HEK293 (cell line): ENCODE measurements around the gene ARMC3.

Experiments
- IKZF3 ChIP-seq: fragments of 450-650 bp; IDR thresholded peaks from 2 replicates; pipeline ENCODE4 v1.5.0; 2018; ENCODE audit warnings: missing biosample characterization, mild to moderate bottlenecking, missing genetic modification characterization, moderate library complexity
- PRDM4 ChIP-seq: fragments of 450-650 bp; formaldehyde crosslinking; IDR thresholded peaks from 2 replicates; pipeline ENCODE4 v1.5.1; 2017; ENCODE audit warnings: missing biosample characterization, missing genetic modification characterization
- REPIN1 ChIP-seq: fragments of 450-650 bp; formaldehyde crosslinking; IDR thresholded peaks from 2 replicates; pipeline ENCODE4 v1.5.1; 2017; ENCODE audit warnings: missing biosample characterization, missing genetic modification characterization, low read depth
- ZBTB49 ChIP-seq: fragments of 450-650 bp; formaldehyde crosslinking; IDR thresholded peaks from 2 replicates; pipeline ENCODE4 v1.5.1; 2016; ENCODE audit warnings: missing biosample characterization, missing genetic modification characterization, low read depth
- ZNF140 ChIP-seq: fragments of 450-650 bp; formaldehyde crosslinking; IDR thresholded peaks from 2 replicates; pipeline ENCODE4 v1.5.1; 2016; ENCODE audit warnings: missing biosample characterization, missing genetic modification characterization
- ZNF175 ChIP-seq: fragments of 450-650 bp; formaldehyde crosslinking; IDR thresholded peaks from 2 replicates; pipeline ENCODE4 v1.5.1; 2016; ENCODE audit warnings: missing biosample characterization, missing genetic modification characterization
- ZNF19 ChIP-seq: fragments of 450-650 bp; formaldehyde crosslinking; IDR thresholded peaks from 2 replicates; pipeline ENCODE4; 2016; ENCODE audit warnings: missing biosample characterization, missing genetic modification characterization, low read depth
- ZNF23 ChIP-seq: fragments of 450-650 bp; formaldehyde crosslinking; IDR thresholded peaks from 2 replicates; pipeline ENCODE4 v1.5.1; 2016; ENCODE audit warnings: missing biosample characterization, missing genetic modification characterization, borderline replicate concordance
- ZNF24 ChIP-seq: fragments of 450-650 bp; formaldehyde crosslinking; IDR thresholded peaks from 2 replicates; pipeline ENCODE4 v1.5.1; 2016; ENCODE audit warnings: missing biosample characterization, missing genetic modification characterization
- ZNF248 ChIP-seq: fragments of 450-650 bp; formaldehyde crosslinking; IDR thresholded peaks from 2 replicates; pipeline ENCODE4 v1.5.1; 2017; ENCODE audit warnings: missing biosample characterization, missing genetic modification characterization
- ZNF266 ChIP-seq: fragments of 450-650 bp; formaldehyde crosslinking; IDR thresholded peaks from 2 replicates; pipeline ENCODE4 v1.5.1; 2016; ENCODE audit warnings: missing biosample characterization, missing genetic modification characterization, low read depth
- ZNF366 ChIP-seq: fragments of 450-650 bp; formaldehyde crosslinking; conservative IDR thresholded peaks from 2 replicates; pipeline ENCODE4 v1.5.1; 2016; ENCODE audit warnings: missing biosample characterization, missing genetic modification characterization
- ZNF404 ChIP-seq: fragments of 450-650 bp; formaldehyde crosslinking; IDR thresholded peaks from 2 replicates; pipeline ENCODE4 v1.5.1; 2017; ENCODE audit warnings: missing biosample characterization, missing genetic modification characterization
- ZNF530 ChIP-seq: fragments of 450-650 bp; formaldehyde crosslinking; IDR thresholded peaks from 2 replicates; pipeline ENCODE4 v1.5.1; 2016; ENCODE audit warnings: low read depth, missing biosample characterization, missing genetic modification characterization
- ZNF548 ChIP-seq: fragments of 450-650 bp; formaldehyde crosslinking; IDR thresholded peaks from 2 replicates; pipeline ENCODE4 v1.5.1; 2016; ENCODE audit warnings: missing biosample characterization, missing genetic modification characterization
- ZNF558 ChIP-seq: fragments of 450-650 bp; formaldehyde crosslinking; IDR thresholded peaks from 2 replicates; pipeline ENCODE4 v1.5.1; 2016; ENCODE audit warnings: missing biosample characterization, missing genetic modification characterization
- ZNF654 ChIP-seq: fragments of 450-650 bp; formaldehyde crosslinking; IDR thresholded peaks from 2 replicates; pipeline ENCODE4 v1.5.1; 2016; ENCODE audit warnings: low read depth, missing biosample characterization, missing genetic modification characterization
- ZNF830 ChIP-seq: fragments of 450-650 bp; IDR thresholded peaks from 2 replicates; pipeline ENCODE4 v1.5.0; 2018; ENCODE audit warnings: missing biosample characterization, missing genetic modification characterization, low read depth, mild to moderate bottlenecking, moderate library complexity
- TF ChIP-seq, protein P1 (sequence below): fragments of 450-650 bp; formaldehyde crosslinking; IDR thresholded peaks from 2 replicates; pipeline ENCODE4 v1.5.1; 2016; ENCODE audit warnings: missing biosample characterization, missing genetic modification characterization
- TF ChIP-seq, protein P2 (sequence below): fragments of 450-650 bp; formaldehyde crosslinking; IDR thresholded peaks from 2 replicates; pipeline ENCODE4 v1.5.1; 2016; ENCODE audit warnings: missing biosample characterization, missing genetic modification characterization, borderline replicate concordance
- TF ChIP-seq, protein P3 (sequence below): fragments of 450-650 bp; formaldehyde crosslinking; IDR thresholded peaks from 2 replicates; pipeline ENCODE4 v1.5.1; 2016; ENCODE audit warnings: missing biosample characterization, missing genetic modification characterization
- TF ChIP-seq, protein P4 (sequence below): fragments of 450-650 bp; formaldehyde crosslinking; IDR thresholded peaks from 2 replicates; pipeline ENCODE4 v1.5.1; 2016; ENCODE audit warnings: missing biosample characterization, missing genetic modification characterization, borderline replicate concordance

Gene ARMC3

GRCh38 chr10:22915314-22915713 lies 12.5 kb upstream of the ARMC3 start (continued):
- TF ChIP-seq, protein P1, sequence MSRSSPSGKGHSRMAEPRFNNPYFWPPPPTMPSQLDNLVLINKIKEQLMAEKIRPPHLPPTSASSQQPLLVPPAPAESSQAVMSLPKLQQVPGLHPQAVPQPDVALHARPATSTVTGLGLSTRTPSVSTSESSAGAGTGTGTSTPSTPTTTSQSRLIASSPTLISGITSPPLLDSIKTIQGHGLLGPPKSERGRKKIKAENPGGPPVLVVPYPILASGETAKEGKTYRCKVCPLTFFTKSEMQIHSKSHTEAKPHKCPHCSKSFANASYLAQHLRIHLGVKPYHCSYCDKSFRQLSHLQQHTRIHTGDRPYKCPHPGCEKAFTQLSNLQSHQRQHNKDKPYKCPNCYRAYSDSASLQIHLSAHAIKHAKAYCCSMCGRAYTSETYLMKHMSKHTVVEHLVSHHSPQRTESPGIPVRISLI, result no peak
- no peak for TF ChIP-seq REPIN1 (tag by site-specific recombination)
- no peak for TF ChIP-seq ZNF248 (tag by site-specific recombination)
- no peak for TF ChIP-seq ZNF19 (tag by site-specific recombination)
- TF ChIP-seq ZBTB49, result no peak
- peak; percentile 75 for TF ChIP-seq PRDM4
- 0 out of 2 replicates have a peak, but pooled peaks have one; percentile 22 for TF ChIP-seq ZNF366
- TF ChIP-seq ZNF24 (tag by site-specific recombination), result no peak
- TF ChIP-seq ZNF266 (tag by site-specific recombination), result no peak
- TF ChIP-seq, protein P2, sequence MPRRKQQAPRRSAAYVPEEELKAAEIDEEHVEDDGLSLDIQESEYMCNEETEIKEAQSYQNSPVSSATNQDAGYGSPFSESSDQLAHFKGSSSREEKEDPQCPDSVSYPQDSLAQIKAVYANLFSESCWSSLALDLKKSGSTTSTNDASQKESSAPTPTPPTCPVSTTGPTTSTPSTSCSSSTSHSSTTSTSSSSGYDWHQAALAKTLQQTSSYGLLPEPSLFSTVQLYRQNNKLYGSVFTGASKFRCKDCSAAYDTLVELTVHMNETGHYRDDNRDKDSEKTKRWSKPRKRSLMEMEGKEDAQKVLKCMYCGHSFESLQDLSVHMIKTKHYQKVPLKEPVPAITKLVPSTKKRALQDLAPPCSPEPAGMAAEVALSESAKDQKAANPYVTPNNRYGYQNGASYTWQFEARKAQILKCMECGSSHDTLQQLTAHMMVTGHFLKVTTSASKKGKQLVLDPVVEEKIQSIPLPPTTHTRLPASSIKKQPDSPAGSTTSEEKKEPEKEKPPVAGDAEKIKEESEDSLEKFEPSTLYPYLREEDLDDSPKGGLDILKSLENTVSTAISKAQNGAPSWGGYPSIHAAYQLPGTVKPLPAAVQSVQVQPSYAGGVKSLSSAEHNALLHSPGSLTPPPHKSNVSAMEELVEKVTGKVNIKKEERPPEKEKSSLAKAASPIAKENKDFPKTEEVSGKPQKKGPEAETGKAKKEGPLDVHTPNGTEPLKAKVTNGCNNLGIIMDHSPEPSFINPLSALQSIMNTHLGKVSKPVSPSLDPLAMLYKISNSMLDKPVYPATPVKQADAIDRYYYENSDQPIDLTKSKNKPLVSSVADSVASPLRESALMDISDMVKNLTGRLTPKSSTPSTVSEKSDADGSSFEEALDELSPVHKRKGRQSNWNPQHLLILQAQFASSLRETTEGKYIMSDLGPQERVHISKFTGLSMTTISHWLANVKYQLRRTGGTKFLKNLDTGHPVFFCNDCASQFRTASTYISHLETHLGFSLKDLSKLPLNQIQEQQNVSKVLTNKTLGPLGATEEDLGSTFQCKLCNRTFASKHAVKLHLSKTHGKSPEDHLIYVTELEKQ (tag by site-specific recombination), result no peak
- TF ChIP-seq ZNF558 (tag by site-specific recombination), result no peak
- TF ChIP-seq ZNF654 (tag by site-specific recombination), result no peak
- no peak for TF ChIP-seq ZNF530 (tag by site-specific recombination)
- TF ChIP-seq ZNF140 (tag by site-specific recombination), result no peak
- no peak for TF ChIP-seq ZNF175 (tag by site-specific recombination)
- peak; percentile 71 for TF ChIP-seq IKZF3 (tag by site-specific recombination)
- no peak for TF ChIP-seq ZNF830 (tag by site-specific recombination)
- no peak for TF ChIP-seq ZNF404 (tag by site-specific recombination)
- TF ChIP-seq, protein P3, sequence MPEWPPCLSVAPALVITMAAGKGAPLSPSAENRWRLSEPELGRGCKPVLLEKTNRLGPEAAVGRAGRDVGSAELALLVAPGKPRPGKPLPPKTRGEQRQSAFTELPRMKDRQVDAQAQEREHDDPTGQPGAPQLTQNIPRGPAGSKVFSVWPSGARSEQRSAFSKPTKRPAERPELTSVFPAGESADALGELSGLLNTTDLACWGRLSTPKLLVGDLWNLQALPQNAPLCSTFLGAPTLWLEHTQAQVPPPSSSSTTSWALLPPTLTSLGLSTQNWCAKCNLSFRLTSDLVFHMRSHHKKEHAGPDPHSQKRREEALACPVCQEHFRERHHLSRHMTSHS (tag by site-specific recombination), result no peak
- TF ChIP-seq, protein P4, sequence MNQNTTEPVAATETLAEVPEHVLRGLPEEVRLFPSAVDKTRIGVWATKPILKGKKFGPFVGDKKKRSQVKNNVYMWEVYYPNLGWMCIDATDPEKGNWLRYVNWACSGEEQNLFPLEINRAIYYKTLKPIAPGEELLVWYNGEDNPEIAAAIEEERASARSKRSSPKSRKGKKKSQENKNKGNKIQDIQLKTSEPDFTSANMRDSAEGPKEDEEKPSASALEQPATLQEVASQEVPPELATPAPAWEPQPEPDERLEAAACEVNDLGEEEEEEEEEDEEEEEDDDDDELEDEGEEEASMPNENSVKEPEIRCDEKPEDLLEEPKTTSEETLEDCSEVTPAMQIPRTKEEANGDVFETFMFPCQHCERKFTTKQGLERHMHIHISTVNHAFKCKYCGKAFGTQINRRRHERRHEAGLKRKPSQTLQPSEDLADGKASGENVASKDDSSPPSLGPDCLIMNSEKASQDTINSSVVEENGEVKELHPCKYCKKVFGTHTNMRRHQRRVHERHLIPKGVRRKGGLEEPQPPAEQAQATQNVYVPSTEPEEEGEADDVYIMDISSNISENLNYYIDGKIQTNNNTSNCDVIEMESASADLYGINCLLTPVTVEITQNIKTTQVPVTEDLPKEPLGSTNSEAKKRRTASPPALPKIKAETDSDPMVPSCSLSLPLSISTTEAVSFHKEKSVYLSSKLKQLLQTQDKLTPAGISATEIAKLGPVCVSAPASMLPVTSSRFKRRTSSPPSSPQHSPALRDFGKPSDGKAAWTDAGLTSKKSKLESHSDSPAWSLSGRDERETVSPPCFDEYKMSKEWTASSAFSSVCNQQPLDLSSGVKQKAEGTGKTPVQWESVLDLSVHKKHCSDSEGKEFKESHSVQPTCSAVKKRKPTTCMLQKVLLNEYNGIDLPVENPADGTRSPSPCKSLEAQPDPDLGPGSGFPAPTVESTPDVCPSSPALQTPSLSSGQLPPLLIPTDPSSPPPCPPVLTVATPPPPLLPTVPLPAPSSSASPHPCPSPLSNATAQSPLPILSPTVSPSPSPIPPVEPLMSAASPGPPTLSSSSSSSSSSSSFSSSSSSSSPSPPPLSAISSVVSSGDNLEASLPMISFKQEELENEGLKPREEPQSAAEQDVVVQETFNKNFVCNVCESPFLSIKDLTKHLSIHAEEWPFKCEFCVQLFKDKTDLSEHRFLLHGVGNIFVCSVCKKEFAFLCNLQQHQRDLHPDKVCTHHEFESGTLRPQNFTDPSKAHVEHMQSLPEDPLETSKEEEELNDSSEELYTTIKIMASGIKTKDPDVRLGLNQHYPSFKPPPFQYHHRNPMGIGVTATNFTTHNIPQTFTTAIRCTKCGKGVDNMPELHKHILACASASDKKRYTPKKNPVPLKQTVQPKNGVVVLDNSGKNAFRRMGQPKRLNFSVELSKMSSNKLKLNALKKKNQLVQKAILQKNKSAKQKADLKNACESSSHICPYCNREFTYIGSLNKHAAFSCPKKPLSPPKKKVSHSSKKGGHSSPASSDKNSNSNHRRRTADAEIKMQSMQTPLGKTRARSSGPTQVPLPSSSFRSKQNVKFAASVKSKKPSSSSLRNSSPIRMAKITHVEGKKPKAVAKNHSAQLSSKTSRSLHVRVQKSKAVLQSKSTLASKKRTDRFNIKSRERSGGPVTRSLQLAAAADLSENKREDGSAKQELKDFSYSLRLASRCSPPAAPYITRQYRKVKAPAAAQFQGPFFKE (tag by site-specific recombination), result no peak
- no peak for TF ChIP-seq ZNF23 (tag by site-specific recombination)
- TF ChIP-seq ZNF548, result no peak
